AG04450 (cell line): ENCODE results near the gene PREB. TPM values are rescaled to one million over a fixed set of nuclear protein-coding genes. Genes with fewer than 3 reads are reported as not detected.

Experiments
- CTCF ChIA-PET: fragments of 300-600, 350-600 bp; formaldehyde crosslinking; extraction: SDS; loops from one replicate; lab custom pipeline; 2022; ENCODE audit warnings: antibody characterized with exemption, inconsistent platforms; lab: Charles Lee
- POLR2A ChIA-PET: fragments of 350-600 bp; formaldehyde crosslinking; extraction: SDS; loops from one replicate; lab custom pipeline; 2021; ENCODE audit warnings: antibody characterized with exemption, inconsistent platforms; lab: Yijun Ruan, JAX
- DNase-seq: peaks from one replicate; pipeline ENCODE4 v3.0.0-alpha.2; 2011; ENCODE audit warnings: low read depth, low spot score
- H3K27ac ChIP-seq: one replicate; pipeline ENCODE4 v1.5.1; 2012; ENCODE audit warnings: low read depth, low read length, control low read depth
- H3K27me3 ChIP-seq: one replicate; pipeline ENCODE4 v1.6.0; 2012; ENCODE audit warnings: low read length; ENCODE audit not compliant: control insufficient read depth, insufficient read depth
- H3K4me3 ChIP-seq: 2 replicates; pipeline ENCODE4 v1.5.1; 2011; ENCODE audit warnings: mild to moderate bottlenecking, low read depth, low read length, control low read depth
- H3K9me3 ChIP-seq: 2 replicates; pipeline ENCODE4 v1.5.1; 2012; ENCODE audit warnings: low read length; ENCODE audit not compliant: control insufficient read depth, insufficient read depth
- CTCF ChIP-seq: IDR thresholded peaks from 2 replicates; pipeline ENCODE4 v1.5.1; 2011; ENCODE audit warnings: low read depth, low read length, control low read depth, inconsistent platforms
- polyA plus RNA-seq: library from polyadenylated mRNA; depleted of rRNA; stranded (reverse); fragments of >200 nt; gene quantifications from 2 replicates; pipeline ENCODE4 v1.2.3, GENCODE V29; 2011

The PREB gene
- polyA plus RNA-seq, 1 experiment: 44.9 TPM

GRCh38 chr2:27096748-27097297 lies 37.6 kb downstream of the PREB start:
- Histone ChIP-seq H3K27ac (no peak overlapping the region), H3K9me3 (no peaks in the 10 kb centered on the region; the same call in 1 of the 2 replicates), H3K4me3 (no peak overlapping the region), H3K27me3 (no peaks in the 10 kb centered on the region)
- DNase-seq: no peak
- CTCF ChIA-PET: interaction anchor here (0.9 to 9.6 kb wide), 6 partner anchors 10 to 250 kb away, joined by 3 to 136 read pairs (median 28); partner anchors contain the start of gene KHK
- POLR2A ChIA-PET: no interaction called here
- TF ChIP-seq CTCF: no peak

- no peaks in the 10 kb centered on the region for H3K27me3 ChIP-seq
- DNase-seq: no peak
- TF ChIP-seq CTCF: no peak
- no peaks in the 10 kb centered on the region; the same call in 1 of the 2 replicates for H3K9me3 ChIP-seq
- ChIA-PET CTCF (interaction anchor here (0.9 to 9.6 kb wide), 4 partner anchors 9 to 250 kb away, joined by 3 to 136 read pairs (median 28); partner anchors contain the start of gene KHK), POLR2A (no interaction called here)
- H3K4me3 ChIP-seq: peak overlapping the region; percentile 32
- no peak overlapping the region for H3K27ac ChIP-seq
These were observed 38.4 kb downstream of the PREB start for GRCh38 chr2:27095745-27096651.

- POLR2A ChIA-PET: no interaction called here
- no peak overlapping the region for H3K27ac ChIP-seq
- no peaks in the 10 kb centered on the region; the same call in 1 of the 2 replicates for H3K9me3 ChIP-seq
- no peak for DNase-seq
- no peak for TF ChIP-seq CTCF
- no peaks in the 10 kb centered on the region for H3K27me3 ChIP-seq
- CTCF ChIA-PET: interaction anchor here (6.0 to 9.6 kb wide), 2 partner anchors 96 to 184 kb away, joined by 50 to 136 read pairs; no protein-coding TSS in a partner anchor
- no peak overlapping the region for H3K4me3 ChIP-seq
These were observed 39.0 kb downstream of the PREB start for GRCh38 chr2:27095427-27095744.

- H3K9me3 ChIP-seq: no peaks in the 10 kb centered on the region
- H3K27me3 ChIP-seq: no peaks in the 10 kb centered on the region
- H3K27ac ChIP-seq: no peak overlapping the region
- no peak overlapping the region for H3K4me3 ChIP-seq
- CTCF ChIA-PET: interaction anchor here (9.6 kb wide), 1 partner anchor 97 kb away, joined by 136 read pairs; no protein-coding TSS in a partner anchor
- POLR2A ChIA-PET: no interaction called here
- DNase-seq: no peak
- no peak for TF ChIP-seq CTCF
These were observed 40.0 kb downstream of the PREB start for GRCh38 chr2:27094353-27094984.
